T47D (cell line): Measurements from ENCODE around the gene MT1F.
"Not testable (repeated sequence)": the region's sequence is repeated elsewhere in the genome, so short reads cannot be mapped to it uniquely, and the experiment has no call there.

Source experiments
- DNase-seq, 2 experiments: peaks; one replicate each; pipeline versions ENCODE4 v3.0.0 to v3.0.0-alpha.2; 2011 to 2012; ENCODE audit warnings: low read depth in 1 of 2, low spot score in 1 of 2
- JUND ChIP-seq: IDR thresholded peaks from 2 replicates; pipeline ENCODE4 v1.6.1; 2012; ENCODE audit warnings: low read depth
- in situ Hi-C: cut with HindIII; loops from 2 replicates; pipeline ENCODE4 v1.10.0; 2016; ENCODE audit warnings: low sequenced_read_pairs, low pct_unique_long_range_greater_than_20kb

Gene MT1F

GRCh38 chr16:56662357-56663354 is 4.9 kb downstream of the MT1F start:
- no peak for DNase-seq
- in situ Hi-C loops, result no loop called here
- TF ChIP-seq JUND, result no peak

DNA sequence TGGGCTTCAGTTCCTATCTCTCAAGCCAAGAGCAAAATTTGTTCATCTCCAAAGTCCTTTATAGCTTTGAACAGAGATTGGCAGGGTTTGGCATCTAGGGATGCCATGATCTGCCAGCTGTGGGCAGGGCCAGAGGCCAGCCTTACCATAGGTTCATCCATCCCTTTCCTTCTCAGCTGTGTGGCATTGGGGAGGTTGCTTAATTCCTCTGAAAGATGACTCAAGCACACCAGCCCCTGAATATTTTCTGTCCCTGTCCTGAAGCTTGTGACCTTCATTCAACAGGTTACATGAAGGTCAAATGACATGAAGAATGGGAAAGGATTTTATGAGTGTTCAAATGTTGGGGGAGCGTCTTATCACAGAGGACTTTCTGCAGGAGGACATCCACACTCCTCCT is 6.7 kb downstream of the MT1F start:
- in situ Hi-C loops, result no loop called here
- DNase-seq, result no peak
- no peak for TF ChIP-seq JUND

GRCh38 chr16:56665286-56666261 is 7.8 kb downstream of the MT1F start:
- DNase-seq, result peak in 1 of 2 experiments; percentile 41
- in situ Hi-C loops, result not testable (repeated sequence)

DNA sequence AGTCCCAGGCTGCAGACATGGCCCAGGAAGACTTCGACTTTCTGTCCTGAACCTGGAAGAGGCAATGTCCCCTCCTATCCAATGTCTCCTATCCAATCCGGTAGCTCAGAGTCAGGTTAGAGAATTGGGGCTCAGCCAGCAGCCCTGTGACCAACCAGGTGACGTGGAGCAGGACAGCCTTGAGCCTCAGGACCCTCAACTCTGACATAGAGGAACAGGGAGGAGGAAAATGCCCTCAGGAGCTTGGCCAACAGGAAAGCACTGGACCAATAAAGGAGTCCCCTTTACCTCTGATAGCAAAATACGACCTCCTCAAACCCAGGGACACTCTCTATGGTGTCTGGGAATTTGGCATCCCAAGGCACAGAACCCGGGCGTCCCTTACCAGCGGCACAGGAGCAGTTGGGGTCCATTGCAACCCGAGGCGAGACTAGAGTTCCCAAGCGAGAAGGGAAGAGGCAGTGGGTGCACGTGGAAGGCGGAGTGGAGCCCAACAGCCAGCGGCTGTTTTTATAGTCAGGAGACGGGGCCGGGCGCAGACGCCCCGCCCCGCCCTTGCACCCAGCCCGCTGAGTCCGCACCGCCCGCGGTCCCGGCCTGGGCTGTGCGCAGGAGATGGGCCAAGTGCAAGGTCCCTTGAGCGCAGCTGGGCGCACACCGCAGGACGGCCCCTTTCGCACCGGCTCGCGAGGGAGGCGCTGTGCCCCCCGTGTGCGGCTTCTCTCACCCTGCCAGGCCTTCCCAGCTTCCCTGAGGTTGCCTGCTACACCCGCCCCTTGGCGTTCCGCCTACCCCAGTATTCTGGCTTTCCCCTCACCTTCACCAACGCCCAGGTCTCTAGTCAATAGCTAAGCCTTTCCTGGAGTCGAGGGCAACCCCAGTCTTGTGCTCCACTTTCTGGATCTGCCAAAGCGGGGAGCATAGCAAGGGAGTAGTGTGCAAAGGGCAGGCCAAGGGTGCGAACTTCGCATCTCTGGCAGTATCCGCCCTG is 10.1 kb downstream of the MT1F start, which contains the start of gene MT1G:
MT1G (minus strand) TSS at position 485 of the 991 bp plus-strand sequence; CDS start at position 413, 72 bp downstream.
- no peak for DNase-seq
- no peak for TF ChIP-seq JUND
- in situ Hi-C loops, result no loop called here

DNA sequence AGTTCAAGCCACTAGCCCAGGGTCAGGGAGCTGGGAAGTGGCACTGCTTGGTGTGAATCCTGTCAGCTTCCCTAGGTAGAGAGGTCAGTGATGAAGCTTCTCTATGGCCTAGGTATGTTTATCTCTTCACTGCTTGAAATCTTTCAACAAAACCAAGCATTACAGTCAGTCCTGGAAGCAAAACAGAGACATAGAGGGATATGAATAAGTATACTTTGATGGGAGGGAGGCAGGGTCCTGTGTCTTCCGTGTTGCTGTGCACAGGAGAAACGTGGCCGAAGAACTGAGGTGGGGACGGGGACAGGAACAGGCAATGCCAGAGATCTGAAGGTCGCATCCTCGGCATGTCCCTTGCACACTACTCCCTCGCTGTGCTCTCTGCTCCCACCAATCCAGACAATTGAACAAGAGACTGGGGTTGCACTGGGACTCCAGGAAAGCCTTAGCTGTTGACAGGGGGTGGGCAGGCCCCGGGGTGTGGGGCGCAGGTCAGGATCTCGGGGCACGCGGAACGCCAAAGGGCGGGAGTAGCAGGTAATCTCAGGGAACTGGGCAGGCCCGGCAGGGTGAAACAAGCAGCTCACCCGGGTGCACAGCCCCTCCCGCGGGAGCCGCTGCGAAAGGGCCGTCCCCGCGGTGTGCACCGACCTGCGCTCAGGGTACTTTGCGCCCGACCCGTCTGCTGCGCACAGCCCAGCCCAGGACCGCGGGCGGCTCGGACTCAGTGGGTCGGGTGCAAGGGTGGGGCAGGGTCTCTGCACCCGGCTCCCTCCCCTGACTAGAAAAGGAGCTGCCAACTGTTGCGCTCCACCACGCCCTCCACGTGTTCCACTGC is 11.5 kb downstream of the MT1F start, which contains the start of gene MT1H:
MT1H (plus strand) TSS at position 810 of the 835 bp plus-strand sequence. CDS start 71 bp downstream, outside the sequence.
- in situ Hi-C loops, result no loop called here
- no peak for DNase-seq
- no peak for TF ChIP-seq JUND

- DNase-seq, result no peak
- in situ Hi-C loops, result no loop called here
- no peak for TF ChIP-seq JUND
These were observed 12.3 kb downstream of the MT1F start for GRCh38 chr16:56669840-56670619.

GRCh38 chr16:56670620-56670934 is 12.8 kb downstream of the MT1F start:
- TF ChIP-seq JUND, result no peak
- in situ Hi-C loops, result no loop called here
- no peak for DNase-seq

- DNase-seq, in situ Hi-C loops: not testable (repeated sequence)
These were observed 13.9 kb downstream of the MT1F start for GRCh38 chr16:56671691-56672090.

DNA sequence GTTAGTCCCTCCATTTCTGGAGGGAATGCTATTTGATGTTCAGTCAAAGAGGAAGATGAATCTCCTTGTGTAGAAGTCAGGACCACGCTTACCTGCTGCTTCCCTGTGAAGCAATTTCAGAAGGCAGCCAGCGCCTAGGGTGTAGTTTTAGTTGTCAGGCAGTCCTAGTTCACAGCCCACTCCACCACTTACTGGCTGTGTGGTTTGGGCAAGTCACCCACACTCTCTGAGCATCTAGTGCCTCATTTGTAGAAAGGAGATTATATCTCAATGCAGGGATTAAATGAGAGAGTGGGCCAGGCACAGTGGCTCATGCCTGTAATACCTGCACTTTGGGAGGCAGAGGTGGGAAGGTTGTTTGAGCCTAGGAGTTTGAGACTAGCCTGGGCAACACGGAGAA is 14.4 kb downstream of the MT1F start:
- DNase-seq, in situ Hi-C loops: not testable (repeated sequence)

GRCh38 chr16:56672761-56673536 is 15.2 kb downstream of the MT1F start:
- in situ Hi-C loops, result no loop called here
- TF ChIP-seq JUND, result no peak
- no peak for DNase-seq
